ENCODE data around the gene RS1. TPM values are rescaled to one million over a fixed set of nuclear protein-coding genes. Genes with fewer than 3 reads are reported as not detected.

RS1 gene
- total RNA-seq, 1 donor from 2014 or later = not detected

DNA sequence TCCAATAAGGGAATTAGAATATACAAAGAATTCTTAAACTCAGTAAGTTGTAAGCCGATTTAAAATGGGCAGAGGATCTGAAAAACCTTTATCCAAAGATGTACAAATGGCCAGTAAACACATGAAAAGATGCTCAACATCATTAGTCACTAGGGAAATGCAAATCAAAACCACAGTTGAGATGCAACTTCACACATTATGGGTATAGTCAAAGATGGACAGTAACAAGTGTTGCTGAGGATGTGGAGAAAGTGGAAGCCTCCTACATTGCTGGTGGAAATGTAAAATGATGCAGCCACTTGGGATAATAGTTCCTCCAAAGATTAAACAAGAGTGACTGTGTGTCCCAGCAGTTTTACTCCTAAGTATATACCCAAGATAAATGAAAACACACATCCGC lies 32.6 kb downstream of the RS1 start:
- no peak for DNase-seq (ENCODE audit: low read depth)
- TF ChIP-seq, protein P1, sequence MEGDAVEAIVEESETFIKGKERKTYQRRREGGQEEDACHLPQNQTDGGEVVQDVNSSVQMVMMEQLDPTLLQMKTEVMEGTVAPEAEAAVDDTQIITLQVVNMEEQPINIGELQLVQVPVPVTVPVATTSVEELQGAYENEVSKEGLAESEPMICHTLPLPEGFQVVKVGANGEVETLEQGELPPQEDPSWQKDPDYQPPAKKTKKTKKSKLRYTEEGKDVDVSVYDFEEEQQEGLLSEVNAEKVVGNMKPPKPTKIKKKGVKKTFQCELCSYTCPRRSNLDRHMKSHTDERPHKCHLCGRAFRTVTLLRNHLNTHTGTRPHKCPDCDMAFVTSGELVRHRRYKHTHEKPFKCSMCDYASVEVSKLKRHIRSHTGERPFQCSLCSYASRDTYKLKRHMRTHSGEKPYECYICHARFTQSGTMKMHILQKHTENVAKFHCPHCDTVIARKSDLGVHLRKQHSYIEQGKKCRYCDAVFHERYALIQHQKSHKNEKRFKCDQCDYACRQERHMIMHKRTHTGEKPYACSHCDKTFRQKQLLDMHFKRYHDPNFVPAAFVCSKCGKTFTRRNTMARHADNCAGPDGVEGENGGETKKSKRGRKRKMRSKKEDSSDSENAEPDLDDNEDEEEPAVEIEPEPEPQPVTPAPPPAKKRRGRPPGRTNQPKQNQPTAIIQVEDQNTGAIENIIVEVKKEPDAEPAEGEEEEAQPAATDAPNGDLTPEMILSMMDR (conservative IDR thresholded peaks at IDR 0.05; ENCODE audit: low read depth, low read length) = no peak
- H3K4me3 ChIP-seq (ENCODE audit: low read depth, low read length) = no peak overlapping the region

DNA sequence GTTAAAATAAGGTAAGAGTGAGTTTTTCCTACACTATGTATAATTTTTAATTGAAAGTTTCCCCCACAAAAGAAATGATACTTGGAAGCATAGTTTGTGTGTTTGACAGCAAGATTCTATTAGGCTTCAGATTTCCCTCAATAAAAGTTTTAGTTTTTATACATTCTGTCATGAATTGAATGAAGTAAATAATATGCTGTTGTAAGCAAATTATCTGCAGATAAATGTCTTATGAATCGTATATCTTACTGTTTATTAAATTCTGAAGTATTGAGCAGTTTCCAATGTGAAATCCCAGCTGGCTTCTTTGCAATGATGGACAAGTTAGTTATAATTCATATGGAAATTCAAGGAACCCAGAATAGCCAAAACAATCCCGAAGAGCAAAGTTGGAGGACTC lies 33.5 kb downstream of the RS1 start:
- DNase-seq (ENCODE audit: low read depth) = no peak
- no peak overlapping the region for H3K4me3 ChIP-seq (ENCODE audit: low read depth, low read length)
- TF ChIP-seq, protein P1 (conservative IDR thresholded peaks at IDR 0.05; ENCODE audit: low read depth, low read length) = no peak

GRCh38 chrX:18630934-18631333 lies 41.0 kb downstream of the RS1 start:
- DNase-seq (ENCODE audit: low read depth) = no peak
- TF ChIP-seq, protein P1 (conservative IDR thresholded peaks at IDR 0.05; ENCODE audit: low read depth, low read length) = no peak
- H3K4me3 ChIP-seq (ENCODE audit: low read depth, low read length) = no peak overlapping the region

- no peak overlapping the region for H3K4me3 ChIP-seq (ENCODE audit: low read depth, low read length)
- no peak for DNase-seq (ENCODE audit: low read depth)
- TF ChIP-seq, protein P1 (conservative IDR thresholded peaks at IDR 0.05; ENCODE audit: low read depth, low read length) = no peak
Observed at GRCh38 chrX:18624599-18624998, 47.3 kb downstream of the RS1 start.

- TF ChIP-seq, protein P1 (conservative IDR thresholded peaks at IDR 0.05; ENCODE audit: low read depth, low read length) = no peak
- no peak overlapping the region for H3K4me3 ChIP-seq (ENCODE audit: low read depth, low read length)
- no peak for DNase-seq (ENCODE audit: low read depth)
Observed at GRCh38 chrX:18620349-18620748, 51.6 kb downstream of the RS1 start.

GRCh38 chrX:18619288-18619687 lies 52.6 kb downstream of the RS1 start:
- TF ChIP-seq, protein P1 (conservative IDR thresholded peaks at IDR 0.05; ENCODE audit: low read depth, low read length) = no peak
- DNase-seq (ENCODE audit: low read depth) = no peak
- H3K4me3 ChIP-seq (ENCODE audit: low read depth, low read length) = no peak overlapping the region

GRCh38 chrX:18617407-18617750 lies 54.5 kb downstream of the RS1 start:
- H3K4me3 ChIP-seq (ENCODE audit: low read depth, low read length) = no peak overlapping the region
- TF ChIP-seq, protein P1 (conservative IDR thresholded peaks at IDR 0.05; ENCODE audit: low read depth, low read length) = no peak
- DNase-seq (ENCODE audit: low read depth) = peak; percentile 73
